Measurements from ENCODE around the gene PTPRZ1.

GRCh38 chr7:122056977-122057376 is 184.0 kb downstream of the PTPRZ1 start:
- TF ChIP-seq CTCF (IDR thresholded peaks at IDR 0.05) = no peak
- no peak for TF ChIP-seq EZH2 (IDR thresholded peaks at IDR 0.05)
